Type B pancreatic cell (in vitro differentiated cells): ENCODE data around the gene ABHD16B. TPM values are rescaled to one million over a fixed set of nuclear protein-coding genes. Genes with fewer than 3 reads are reported as not detected.

ENCODE experiments used
- DNase-seq: peaks from one replicate; pipeline ENCODE4 v3.0.0; 2021; ENCODE audit warnings: mixed read lengths; ENCODE audit not compliant: unreplicated experiment; ENCODE audit errors: extremely low spot score
- H3K27ac Mint-ChIP-seq: 2 replicates; pipeline ENCODE4 v1.8.0; 2021; ENCODE audit warnings: mild to moderate bottlenecking, mixed read lengths
- H3K27me3 Mint-ChIP-seq: 2 replicates; pipeline ENCODE4 v1.8.0; 2021; ENCODE audit warnings: mixed read lengths
- H3K36me3 Mint-ChIP-seq: 2 replicates; pipeline ENCODE4 v1.8.0; 2021; ENCODE audit warnings: mixed read lengths
- H3K4me1 Mint-ChIP-seq: one replicate; pipeline ENCODE4 v1.8.0; 2021; ENCODE audit warnings: mixed read lengths; ENCODE audit not compliant: unreplicated experiment
- H3K4me3 Mint-ChIP-seq: 2 replicates; pipeline ENCODE4 v1.8.0; 2021; ENCODE audit warnings: mild to moderate bottlenecking, mixed read lengths
- H3K9me3 Mint-ChIP-seq: 2 replicates; pipeline ENCODE4 v1.8.0; 2021; ENCODE audit warnings: mixed read lengths
- total RNA-seq: library from RNA; stranded (reverse); gene quantifications from 2 replicates; pipeline ENCODE4 v1.2.1, GENCODE V29; 2021; ENCODE audit warnings: low replicate concordance
- TF ChIP-seq, protein P1 (sequence below): fragments of 200-600 bp; sonication (generic); conservative IDR thresholded peaks from 2 replicates; pipeline ENCODE4 v1.5.0; 2021; ENCODE audit warnings: antibody characterized with exemption, mild to moderate bottlenecking

ABHD16B gene
- total RNA-seq, 1 donor from 2014 or later: not detected

- H3K36me3 Mint-ChIP-seq: peaks cover 3% of the 10 kb centered on the region
- H3K9me3 Mint-ChIP-seq: no peaks in the 10 kb centered on the region
- TF ChIP-seq, protein P1, sequence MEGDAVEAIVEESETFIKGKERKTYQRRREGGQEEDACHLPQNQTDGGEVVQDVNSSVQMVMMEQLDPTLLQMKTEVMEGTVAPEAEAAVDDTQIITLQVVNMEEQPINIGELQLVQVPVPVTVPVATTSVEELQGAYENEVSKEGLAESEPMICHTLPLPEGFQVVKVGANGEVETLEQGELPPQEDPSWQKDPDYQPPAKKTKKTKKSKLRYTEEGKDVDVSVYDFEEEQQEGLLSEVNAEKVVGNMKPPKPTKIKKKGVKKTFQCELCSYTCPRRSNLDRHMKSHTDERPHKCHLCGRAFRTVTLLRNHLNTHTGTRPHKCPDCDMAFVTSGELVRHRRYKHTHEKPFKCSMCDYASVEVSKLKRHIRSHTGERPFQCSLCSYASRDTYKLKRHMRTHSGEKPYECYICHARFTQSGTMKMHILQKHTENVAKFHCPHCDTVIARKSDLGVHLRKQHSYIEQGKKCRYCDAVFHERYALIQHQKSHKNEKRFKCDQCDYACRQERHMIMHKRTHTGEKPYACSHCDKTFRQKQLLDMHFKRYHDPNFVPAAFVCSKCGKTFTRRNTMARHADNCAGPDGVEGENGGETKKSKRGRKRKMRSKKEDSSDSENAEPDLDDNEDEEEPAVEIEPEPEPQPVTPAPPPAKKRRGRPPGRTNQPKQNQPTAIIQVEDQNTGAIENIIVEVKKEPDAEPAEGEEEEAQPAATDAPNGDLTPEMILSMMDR: no peak
- peaks cover 15% of the 10 kb centered on the region for H3K27me3 Mint-ChIP-seq
- H3K4me1 Mint-ChIP-seq: peaks cover 39% of the 10 kb centered on the region
- H3K4me3 Mint-ChIP-seq: peak overlapping the region; percentile 93
- peak overlapping the region; percentile 89 for H3K27ac Mint-ChIP-seq
- DNase-seq: no peak
These were observed 32.8 kb upstream of the ABHD16B start for GRCh38 chr20:63828545-63828944.

DNA sequence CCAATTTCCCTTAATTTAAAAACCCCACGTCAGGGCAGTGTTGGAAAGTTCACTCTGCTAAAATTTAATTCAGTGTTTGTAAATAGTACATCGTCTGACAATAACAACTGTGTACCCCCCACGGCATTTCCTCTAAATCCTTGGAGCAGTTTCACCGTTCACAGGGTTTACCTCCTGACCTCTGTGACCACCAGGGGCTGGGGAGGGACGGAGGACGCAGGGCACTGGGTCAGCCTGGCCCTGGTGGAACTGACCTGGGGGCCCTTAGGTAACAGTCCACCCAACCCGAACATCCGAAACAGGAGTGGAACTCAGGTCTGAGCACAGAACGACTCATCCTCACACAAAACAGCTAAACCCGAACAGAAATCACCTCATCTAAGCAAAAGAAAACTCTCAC is 32.3 kb upstream of the ABHD16B start:
- Mint-ChIP-seq H3K36me3 (no peaks in the 10 kb centered on the region), H3K9me3 (no peaks in the 10 kb centered on the region), H3K27me3 (peaks cover 15% of the 10 kb centered on the region), H3K4me1 (peaks cover 35% of the 10 kb centered on the region), H3K4me3 (peak overlapping the region; percentile 93), H3K27ac (peak overlapping the region; percentile 89)
- no peak for DNase-seq
- TF ChIP-seq, protein P1: no peak

DNA sequence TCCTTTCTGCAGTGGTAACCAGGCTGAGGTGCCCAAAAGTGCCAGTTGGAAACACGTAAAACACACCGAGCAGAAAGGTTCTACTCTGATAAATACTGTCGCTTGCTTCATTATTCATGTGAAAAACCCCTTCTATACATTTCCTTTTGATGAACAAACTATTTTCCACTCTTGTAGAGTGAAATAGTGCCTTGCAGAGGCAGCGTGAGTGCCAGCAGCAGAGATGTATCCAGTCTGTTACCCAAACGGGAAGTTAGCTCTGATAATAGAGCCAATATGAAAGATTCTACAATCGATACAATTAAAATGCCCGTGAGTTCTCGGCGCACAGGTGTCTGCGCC is 31.7 kb upstream of the ABHD16B start:
- Mint-ChIP-seq H3K27ac (peak overlapping the region; percentile 89), H3K4me1 (peaks cover 32% of the 10 kb centered on the region)

DNA sequence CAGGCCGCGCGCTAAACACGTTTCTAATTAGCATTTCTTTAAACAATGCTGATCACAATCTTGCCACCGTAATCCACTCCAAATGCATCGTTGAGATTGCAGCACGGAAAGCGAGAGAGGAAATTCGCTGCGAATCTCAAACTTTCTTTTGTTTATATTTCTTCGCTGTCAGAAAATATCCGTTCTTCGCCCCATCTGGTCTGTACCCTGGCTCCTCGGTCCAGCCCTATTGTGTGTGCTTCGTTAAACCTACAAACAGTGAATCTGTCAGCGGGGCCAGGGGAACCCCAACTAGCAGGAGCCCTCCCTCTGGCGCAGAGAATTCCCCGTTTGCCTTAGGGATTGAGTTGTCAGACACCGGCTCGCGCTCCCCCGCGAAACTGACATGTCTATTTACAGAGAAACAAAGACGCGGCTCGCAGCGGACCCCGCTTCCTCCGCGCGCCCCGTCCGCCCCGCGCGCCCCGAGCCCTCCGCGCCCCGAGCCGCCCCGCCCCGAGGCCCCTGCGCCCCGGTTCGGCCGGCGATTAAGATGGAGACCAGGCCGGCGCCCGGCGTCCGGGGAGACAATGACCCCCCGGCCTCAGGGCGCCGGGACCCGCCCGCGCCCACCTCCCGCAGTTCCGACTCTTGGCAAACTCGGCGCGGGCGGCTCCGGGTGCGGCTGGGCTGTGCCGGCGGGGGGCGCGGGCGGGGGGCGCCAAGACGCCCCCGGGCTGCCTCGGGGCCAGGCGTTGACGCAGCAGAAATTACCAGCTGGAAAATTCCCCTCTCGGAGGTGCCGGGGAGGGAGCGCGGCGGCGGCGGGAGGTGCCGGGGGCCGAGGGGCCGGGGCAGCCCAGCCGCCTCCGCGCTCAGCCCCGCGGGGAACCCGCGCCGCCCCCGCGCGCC is 31.1 kb upstream of the ABHD16B start:
- DNase-seq: no peak
- Mint-ChIP-seq H3K4me3 (peak overlapping the region; percentile 93), H3K9me3 (no peaks in the 10 kb centered on the region), H3K27ac (peak overlapping the region; percentile 89), H3K4me1 (peaks cover 32% of the 10 kb centered on the region), H3K27me3 (peaks cover 15% of the 10 kb centered on the region), H3K36me3 (no peaks in the 10 kb centered on the region)
- TF ChIP-seq, protein P1: no peak

More for the DNA sequence above, 31.7 kb upstream of the ABHD16B start:
- TF ChIP-seq, protein P1: no peak
- peaks cover 15% of the 10 kb centered on the region for H3K27me3 Mint-ChIP-seq
- no peaks in the 10 kb centered on the region for H3K36me3 Mint-ChIP-seq
- DNase-seq: no peak
- H3K9me3 Mint-ChIP-seq: no peaks in the 10 kb centered on the region
- H3K4me3 Mint-ChIP-seq: peak overlapping the region; percentile 93

GRCh38 chr20:63830841-63831588 is 30.3 kb upstream of the ABHD16B start, which contains the start of gene ZBTB46:
Gene ZBTB46 (minus strand): TSS chr20:63831264. CDS start chr20:63790757, 40,507 bp downstream.
- DNase-seq: no peak

More at GRCh38 chr20:63830841-63831588, 30.3 kb upstream of the ABHD16B start, which contains the start of gene ZBTB46:
- Mint-ChIP-seq H3K4me1 (peaks cover 25% of the 10 kb centered on the region), H3K27me3 (peaks cover 15% of the 10 kb centered on the region), H3K36me3 (no peaks in the 10 kb centered on the region), H3K27ac (peak within 1 kb of the TSS; percentile 89), H3K4me3 (peak within 1 kb of the TSS; percentile 93), H3K9me3 (no peaks in the 10 kb centered on the region)
- TF ChIP-seq, protein P1: no peak
